DOHH2 (cell line): ENCODE measurements around the gene KNDC1.
"Not testable (repeated sequence)": the region's sequence is repeated elsewhere in the genome, so short reads cannot be mapped to it uniquely, and the experiment has no call there.

Experiments used
- H3F3A ChIP-seq: fragments of 200-600 bp; sonication (generic), shearing (Covaris generic); 2 replicates; pipeline ENCODE4 v1.6.0; 2016; ENCODE audit warnings: antibody characterized with exemption, mild to moderate bottlenecking; ENCODE audit not compliant: control insufficient read depth, insufficient read depth
- H3K27ac ChIP-seq: fragments of 200-600 bp; sonication (generic); 2 replicates; pipeline ENCODE4 v1.5.1; 2014; ENCODE audit warnings: low read depth, mild to moderate bottlenecking, low read length, moderate library complexity
- H3K27me3 ChIP-seq: fragments of 200-600 bp; sonication (generic); 2 replicates; pipeline ENCODE4 v1.6.1; 2014; ENCODE audit warnings: mild to moderate bottlenecking, low read length, mixed read lengths; ENCODE audit not compliant: control insufficient read depth
- H3K36me3 ChIP-seq: fragments of 200-600 bp; sonication (generic); 2 replicates; pipeline ENCODE4 v1.6.1; 2014; ENCODE audit warnings: mild to moderate bottlenecking, low read length, moderate library complexity, mixed read lengths; ENCODE audit not compliant: control insufficient read depth
- H3K4me1 ChIP-seq: fragments of 200-600 bp; sonication (generic); 2 replicates; pipeline ENCODE4 v1.6.1; 2014; ENCODE audit warnings: mild to moderate bottlenecking, low read length, mixed read lengths; ENCODE audit not compliant: control insufficient read depth
- H3K4me2 ChIP-seq: fragments of 200-600 bp; sonication (generic); 2 replicates; pipeline ENCODE4 v1.6.0; 2014; ENCODE audit warnings: mild to moderate bottlenecking, low read length, moderate library complexity
- H3K4me3 ChIP-seq: fragments of 200-600 bp; sonication (generic); 2 replicates; pipeline ENCODE4 v1.5.1; 2014; ENCODE audit warnings: mild to moderate bottlenecking, low read length, mixed read lengths
- H3K79me2 ChIP-seq: fragments of 200-600 bp; sonication (generic); 2 replicates; pipeline ENCODE4 v1.6.1; 2014; ENCODE audit warnings: mild to moderate bottlenecking, low read length, mixed read lengths; ENCODE audit not compliant: control insufficient read depth
- H3K9me2 ChIP-seq: fragments of 200-600 bp; sonication (generic); replicated peaks from 2 replicates; pipeline ENCODE4 v1.6.1; 2014; ENCODE audit warnings: mild to moderate bottlenecking, low read length, mixed read lengths; ENCODE audit not compliant: control insufficient read depth
- H3K9me3 ChIP-seq: fragments of 200-600 bp; sonication (generic); 2 replicates; pipeline ENCODE4 v1.6.1; 2014; ENCODE audit warnings: antibody characterized with exemption, low read length, mixed read lengths; ENCODE audit not compliant: control insufficient read depth, insufficient read depth
- H4K20me1 ChIP-seq: fragments of 200-600 bp; sonication (generic); 2 replicates; pipeline ENCODE4 v1.6.0; 2014; ENCODE audit warnings: low read depth, mild to moderate bottlenecking, antibody characterized with exemption, low read length, moderate library complexity; ENCODE audit not compliant: control insufficient read depth, insufficient read depth
- CTCF ChIP-seq: fragments of 200-600 bp; sonication (generic); IDR thresholded peaks from one replicate; pipeline ENCODE4 v1.5.1; 2014; ENCODE audit warnings: antibody characterized with exemption, mild to moderate bottlenecking, low read depth, low read length; ENCODE audit not compliant: poor library complexity, severe bottlenecking
- EZH2phosphoT487 ChIP-seq: fragments of 200-600 bp; sonication (generic); IDR thresholded peaks from 2 replicates; pipeline ENCODE4 v1.6.1; 2017; ENCODE audit warnings: borderline replicate concordance, mild to moderate bottlenecking, antibody characterized with exemption, low read length, moderate library complexity, mixed read lengths

Gene KNDC1

DNA sequence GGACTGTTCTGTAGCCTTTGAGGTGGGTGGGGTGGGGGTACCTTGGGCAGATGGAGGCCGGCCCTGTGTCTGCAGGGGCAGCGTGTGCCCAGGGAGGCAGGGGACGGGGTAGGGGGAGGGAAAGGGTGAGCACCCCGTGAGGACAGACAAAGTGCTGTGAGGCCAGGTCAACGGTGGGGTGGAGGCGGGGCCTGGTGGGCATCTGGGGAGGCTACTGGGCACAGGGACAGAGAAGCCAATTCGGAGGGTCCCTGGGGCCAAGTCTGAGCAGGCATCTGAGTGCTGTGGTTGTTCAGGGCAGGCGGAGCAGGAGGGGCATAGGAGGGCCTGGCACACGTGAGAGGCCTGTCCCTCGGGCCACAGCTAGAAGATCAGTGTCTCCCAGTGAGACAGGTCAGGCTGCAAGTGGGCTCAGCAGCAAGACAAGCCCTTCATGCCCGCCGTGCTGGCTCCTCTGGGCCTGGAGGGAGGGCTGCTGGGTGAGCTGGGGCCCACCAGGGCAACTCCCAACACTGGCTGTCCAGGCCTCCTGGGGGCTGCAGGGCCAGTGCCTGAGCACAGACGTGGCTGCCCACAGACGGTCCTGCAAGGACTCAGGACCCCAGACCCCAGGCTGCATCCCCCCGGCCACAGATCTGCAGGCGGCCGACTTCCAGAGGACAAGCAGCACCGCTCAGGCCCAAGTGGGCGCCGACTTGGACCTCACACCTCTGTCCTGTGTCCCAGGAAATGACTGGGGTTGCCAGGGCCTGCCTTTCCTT is 26.4 kb upstream of the KNDC1 start:
- Histone ChIP-seq H3K4me2 (no peak overlapping the region), H3K9me3 (peaks cover 5% of the 10 kb centered on the region; the same call in 1 of the 2 replicates)

GRCh38 chr10:133134411-133135115 is 25.5 kb upstream of the KNDC1 start:
- Histone ChIP-seq H3K27me3 (no peaks in the 10 kb centered on the region), H3K27ac (no peak overlapping the region), H3K36me3 (no peaks in the 10 kb centered on the region), H3K9me2 (no peaks in the 10 kb centered on the region), H4K20me1 (no peaks in the 10 kb centered on the region), H3K79me2 (no peaks in the 10 kb centered on the region), H3F3A (no peaks in the 10 kb centered on the region), H3K4me2 (no peak overlapping the region), H3K4me3 (no peak overlapping the region), H3K9me3 (no peaks in the 10 kb centered on the region), H3K4me1 (no peaks in the 10 kb centered on the region)
- TF ChIP-seq EZH2phosphoT487, result no peak
- no peak for TF ChIP-seq CTCF

More for the DNA sequence above, 26.4 kb upstream of the KNDC1 start:
- no peaks in the 10 kb centered on the region for H3K79me2 ChIP-seq
- no peaks in the 10 kb centered on the region for H4K20me1 ChIP-seq
- TF ChIP-seq EZH2phosphoT487, result no peak
- TF ChIP-seq CTCF, result no peak
- H3K36me3 ChIP-seq, result no peaks in the 10 kb centered on the region
- H3K9me2 ChIP-seq, result no peaks in the 10 kb centered on the region
- H3K4me3 ChIP-seq, result no peak overlapping the region
- H3K27me3 ChIP-seq, result no peaks in the 10 kb centered on the region
- no peak overlapping the region for H3K27ac ChIP-seq
- H3K4me1 ChIP-seq, result no peaks in the 10 kb centered on the region
- no peaks in the 10 kb centered on the region for H3F3A ChIP-seq

- H3F3A ChIP-seq, result no peaks in the 10 kb centered on the region
- no peaks in the 10 kb centered on the region for H3K9me3 ChIP-seq
- H3K9me2 ChIP-seq, result no peaks in the 10 kb centered on the region
- H4K20me1 ChIP-seq, result no peaks in the 10 kb centered on the region
- H3K27ac ChIP-seq, result no peak overlapping the region
- H3K36me3 ChIP-seq, result no peaks in the 10 kb centered on the region
- TF ChIP-seq EZH2phosphoT487 (no peak), CTCF (no peak)
- no peak overlapping the region for H3K4me3 ChIP-seq
- no peaks in the 10 kb centered on the region for H3K27me3 ChIP-seq
- H3K4me1 ChIP-seq, result no peaks in the 10 kb centered on the region
- H3K79me2 ChIP-seq, result no peaks in the 10 kb centered on the region
- H3K4me2 ChIP-seq, result no peak overlapping the region
These were observed 24.9 kb upstream of the KNDC1 start for GRCh38 chr10:133135116-133135465.

DNA sequence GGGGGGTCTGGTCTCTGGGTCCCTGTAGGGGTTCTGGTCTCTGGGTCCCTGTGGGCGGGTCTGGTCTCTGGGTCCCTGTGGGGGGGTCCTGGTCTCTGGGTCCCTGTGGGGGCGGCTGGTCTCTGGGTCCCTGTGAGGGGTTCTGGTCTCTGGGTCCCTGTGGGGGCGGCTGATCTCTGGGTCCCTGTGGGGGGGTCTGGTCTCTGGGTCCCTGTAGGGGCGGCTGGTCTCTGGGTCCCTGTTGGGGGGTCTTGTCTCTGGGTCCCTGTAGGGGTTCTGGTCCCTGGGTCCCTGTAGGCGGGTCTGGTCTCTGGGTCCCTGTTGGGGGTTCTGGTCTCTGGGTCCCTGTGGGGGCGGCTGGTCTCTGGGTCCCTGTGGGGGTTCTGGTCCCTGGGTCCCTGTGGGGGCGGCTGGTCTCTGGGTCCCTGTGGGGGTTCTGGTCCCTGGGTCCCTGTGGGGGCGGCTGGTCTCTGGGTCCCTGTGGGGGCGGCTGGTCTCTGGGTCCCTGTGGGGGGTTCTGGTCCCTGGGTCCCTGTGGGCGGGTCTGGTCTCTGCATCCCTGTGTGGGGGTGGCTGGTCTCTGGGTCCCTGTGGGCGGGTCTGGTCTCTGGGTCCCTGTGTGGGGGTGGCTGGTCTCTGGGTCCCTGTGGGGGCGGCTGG is 22.4 kb upstream of the KNDC1 start:
- not testable (repeated sequence) for H3K4me2 ChIP-seq, H3K27me3 ChIP-seq, H3K4me1 ChIP-seq, H3K27ac ChIP-seq, H3K9me2 ChIP-seq, H4K20me1 ChIP-seq, H3K4me3 ChIP-seq, H3K36me3 ChIP-seq, H3K79me2 ChIP-seq, H3F3A ChIP-seq, H3K9me3 ChIP-seq
